Fibroblast of lung (primary cell): ENCODE data around the gene FLVCR1.

Experiments used
- CTCF ChIP-seq, 2 donors: IDR thresholded peaks in 1 of 2; conservative IDR thresholded peaks in 1 of 2; 1 replicate in 1 of 2; 2 replicates in 1 of 2; pipeline ENCODE4 v1.5.1; 2011 to 2012; ENCODE audit warnings: low read length in 2 of 2, control low read depth in 1 of 2, inconsistent platforms in 1 of 2, low read depth in 1 of 2, mild to moderate bottlenecking in 1 of 2
- EZH2 ChIP-seq: IDR thresholded peaks from 2 replicates; pipeline ENCODE4 v1.5.1; 2012; ENCODE audit warnings: low read length, control low read depth, mild to moderate bottlenecking; ENCODE audit errors: missing control alignments

- TF ChIP-seq CTCF (conservative IDR thresholded peaks at IDR 0.05 in 1 of 2, IDR thresholded peaks at IDR 0.05 in 1 of 2; ENCODE audit: low read depth in 1 of 2, low read length in 2 of 2) = no peak
- TF ChIP-seq EZH2 = no peak
These were observed 84.8 kb downstream of the FLVCR1 start for GRCh38 chr1:212942679-212943392.
